Upper lobe of left lung (tissue), 6 donors: ENCODE data around the gene RING1. TPM values are rescaled to one million over a fixed set of nuclear protein-coding genes. Genes with fewer than 3 reads are reported as not detected.

Experiments
- ATAC-seq, 2 donors: fragments of 200-7000 bp; cut with Tn5 transposase; one replicate each; pipeline ENCODE4 v1.9.1; 2022; ENCODE audit warnings: mild to moderate bottlenecking in 2 of 2, moderate library complexity in 2 of 2; ENCODE audit not compliant: low FRiP score in 2 of 2
- DNase-seq, 2 donors: peaks; one replicate each; pipeline ENCODE4 v3.0.0-alpha.2; 2019 to 2020
- H3K27ac ChIP-seq, 4 donors: fragments of 200-600 bp; sonication (generic); one replicate each; pipeline ENCODE4 v1.5.1; 2016 to 2019
- H3K27me3 ChIP-seq, 4 donors: fragments of 200-600 bp; sonication (generic); one replicate each; pipeline ENCODE4 v1.5.1; 2017 to 2019
- H3K36me3 ChIP-seq, 4 donors: fragments of 200-600 bp; sonication (generic); one replicate each; pipeline ENCODE4 v1.5.1; 2016 to 2019
- H3K4me1 ChIP-seq, 4 donors: fragments of 200-600 bp; sonication (generic); one replicate each; pipeline ENCODE4 v1.5.1; 2018 to 2019
- H3K4me3 ChIP-seq, 4 donors: fragments of 200-600 bp; sonication (generic); one replicate each; pipeline ENCODE4 v1.5.1; 2017 to 2019; ENCODE audit warnings: mild to moderate bottlenecking in 2 of 4, moderate library complexity in 1 of 4
- H3K9me3 ChIP-seq, 4 donors: fragments of 200-600 bp; sonication (generic); one replicate each; pipeline ENCODE4 v1.5.1; 2018 to 2019
- CTCF ChIP-seq, 6 experiments: fragments of 450-650 bp in 4 of 6; fragments of 200-600 bp in 2 of 6; sonication (generic) in 2 of 6; IDR thresholded peaks; one replicate each; pipeline ENCODE4 v1.5.1; 2016 to 2019; ENCODE audit warnings: antibody characterized with exemption in 6 of 6
- EP300 ChIP-seq, 4 donors: sonication (generic); formaldehyde crosslinking; IDR thresholded peaks; one replicate each; pipeline ENCODE4 v1.5.1; 2017; ENCODE audit warnings: antibody characterized with exemption in 4 of 4, control low read depth in 2 of 4
- POLR2A ChIP-seq, 4 donors: fragments of 450-650 bp; IDR thresholded peaks; one replicate each; pipeline ENCODE4 v1.5.1; 2016 to 2017; ENCODE audit warnings: antibody characterized with exemption in 4 of 4, mild to moderate bottlenecking in 2 of 4
- POLR2AphosphoS5 ChIP-seq, 2 donors: sonication (generic); formaldehyde crosslinking; IDR thresholded peaks; one replicate each; pipeline ENCODE4 v1.5.1; 2017; ENCODE audit warnings: antibody characterized with exemption in 2 of 2
- WGBS, 2 donors: methylation state at CpG; one replicate each; pipeline ENCODE4 v1.1.5; 2017 to 2018; 5-methylcytosine and 5-hydroxymethylcytosine counted together
- total RNA-seq, 6 donors: library from RNA; depleted of rRNA in 4 of 6; stranded (reverse); fragments of >200 nt in 4 of 6; gene quantifications; one replicate each; pipeline versions ENCODE4 v1.1.0 to v1.2.1, GENCODE V29; 2016 to 2021
- donor health status: DM: no; HTN: no; CAD: no; lungs with moderate emphysema.
- donor health status: DM: no; HTN: yes; CAD: no; lungs with severe emphysema.

Gene RING1
- total RNA-seq, 6 donors from 2014 or later, result 17.9 to 50.6 (median 40.4) TPM

GRCh38 chr6:33206864-33207551, 1.3 kb upstream of the RING1 start:
- Histone ChIP-seq H3K27ac (peak overlapping the region; percentile 84 to 94 (median 90)), H3K9me3 (no peaks in the 10 kb centered on the region), H3K4me1 (peaks cover 36 to 57% (median 40%) of the 10 kb centered on the region in 4 donors), H3K4me3 (peak overlapping the region in 3 of 4 donors; percentile 75 to 91 (median 89)), H3K36me3 (peaks cover 9 to 44% (median 29%) of the 10 kb centered on the region in 4 donors), H3K27me3 (no peaks in the 10 kb centered on the region)
- 16 to 41% methylated on average over 10 to 17 of the region's 20 CpGs for WGBS, 2 donors
- ATAC-seq, result no peak
- DNase-seq, result no peak
- no peak for TF ChIP-seq POLR2AphosphoS5 (IDR thresholded peaks at IDR 0.05)

GRCh38 chr6:33207552-33208090, 679 bp upstream of the RING1 start:
- TF ChIP-seq POLR2A (IDR thresholded peaks at IDR 0.05), result no peak
- no peak for TF ChIP-seq EP300 (IDR thresholded peaks at IDR 0.05)
- TF ChIP-seq POLR2AphosphoS5 (IDR thresholded peaks at IDR 0.05), result no peak
- no peak for TF ChIP-seq CTCF (IDR thresholded peaks at IDR 0.05)
- Histone ChIP-seq H3K36me3 (peaks cover 9 to 38% (median 24%) of the 10 kb centered on the region in 4 donors), H3K27ac (peak overlapping the region; percentile 84 to 94 (median 90)), H3K4me3 (peak overlapping the region; percentile 62 to 91 (median 82)), H3K27me3 (no peaks in the 10 kb centered on the region), H3K9me3 (no peaks in the 10 kb centered on the region), H3K4me1 (peaks cover 30 to 52% (median 36%) of the 10 kb centered on the region in 4 donors)
- peak in 1 of 2 donors; percentile 51 for ATAC-seq
- DNase-seq, result peak; percentile 32 to 90
- whole genome bisulfite sequencing, 2 donors, result 2 to 4% methylated on average over 13 to 25 of the region's 29 CpGs

GRCh38 chr6:33209856-33210255, 1.6 kb downstream of the RING1 start:
- Histone ChIP-seq H3K27me3 (no peaks in the 10 kb centered on the region), H3K4me1 (peaks cover 35 to 49% (median 40%) of the 10 kb centered on the region in 4 donors), H3K9me3 (no peaks in the 10 kb centered on the region), H3K36me3 (peaks cover 0 to 24% (median 12%) of the 10 kb centered on the region in 4 donors), H3K4me3 (no peak overlapping the region), H3K27ac (no peak overlapping the region)
- DNase-seq, result no peak
- WGBS, 2 donors, result 94 to 100% methylated on average over 4 to 10 of the region's 10 CpGs
- TF ChIP-seq POLR2A (IDR thresholded peaks at IDR 0.05) (no peak), EP300 (IDR thresholded peaks at IDR 0.05) (no peak), CTCF (IDR thresholded peaks at IDR 0.05) (no peak)
- ATAC-seq, result no peak

- ATAC-seq (no peak), DNase-seq (no peak)
- Histone ChIP-seq H3K27me3 (no peaks in the 10 kb centered on the region), H3K36me3 (peaks cover 0 to 24% (median 12%) of the 10 kb centered on the region in 4 donors), H3K4me3 (no peak overlapping the region), H3K4me1 (peaks cover 28 to 40% (median 33%) of the 10 kb centered on the region in 4 donors), H3K9me3 (no peaks in the 10 kb centered on the region), H3K27ac (no peak overlapping the region)
- 91 to 92% methylated on average over 7 to 14 of the region's 17 CpGs for WGBS, 2 donors
- TF ChIP-seq CTCF (IDR thresholded peaks at IDR 0.05) (no peak), POLR2A (IDR thresholded peaks at IDR 0.05) (no peak), POLR2AphosphoS5 (IDR thresholded peaks at IDR 0.05) (no peak), EP300 (IDR thresholded peaks at IDR 0.05) (no peak)
Observed at GRCh38 chr6:33211136-33211535, 2.8 kb downstream of the RING1 start.

GRCh38 chr6:33211666-33212422, 3.5 kb downstream of the RING1 start:
- DNase-seq (no peak), ATAC-seq (no peak)
- Histone ChIP-seq H3K4me1 (peaks cover 27 to 38% (median 32%) of the 10 kb centered on the region in 4 donors), H3K9me3 (no peaks in the 10 kb centered on the region), H3K27ac (no peak overlapping the region), H3K36me3 (peaks cover 0 to 24% (median 12%) of the 10 kb centered on the region in 4 donors), H3K27me3 (no peaks in the 10 kb centered on the region), H3K4me3 (no peak overlapping the region)
- TF ChIP-seq CTCF (IDR thresholded peaks at IDR 0.05) (no peak), POLR2A (IDR thresholded peaks at IDR 0.05) (no peak), EP300 (IDR thresholded peaks at IDR 0.05) (no peak), POLR2AphosphoS5 (IDR thresholded peaks at IDR 0.05) (no peak)
- WGBS, 2 donors, result 88 to 91% methylated on average over 14 to 18 of the region's 18 CpGs
